Stomach (tissue), 9 donors: ENCODE measurements around the gene IQCE. TPM values are rescaled to one million over a fixed set of nuclear protein-coding genes. Genes with fewer than 3 reads are reported as not detected.

Source experiments
- DNase-seq, 2 donors: peaks; one replicate each; pipeline versions ENCODE4 v3.0.0 to v3.0.0-alpha.2; 2013 to 2019
- H3K27ac ChIP-seq, 5 donors: fragments of 200-600 bp in 4 of 5; sonication (generic) in 4 of 5; one replicate each; pipeline ENCODE4 v1.5.1; 2013 to 2019; ENCODE audit warnings: mild to moderate bottlenecking in 1 of 5, moderate library complexity in 1 of 5
- H3K27me3 ChIP-seq, 3 donors: fragments of 200-600 bp; sonication (generic); one replicate each; pipeline ENCODE4 v1.5.1; 2017 to 2019; ENCODE audit warnings: mixed run types in 1 of 3
- H3K36me3 ChIP-seq, 4 donors: fragments of 200-600 bp; sonication (generic); 1 replicate in 3 of 4; 2 replicates in 1 of 4; pipeline ENCODE4 v1.5.1; 2016 to 2019
- H3K4me1 ChIP-seq, 4 donors: fragments of 200-600 bp; sonication (generic); one replicate each; pipeline ENCODE4 v1.5.1; 2016 to 2019
- H3K4me3 ChIP-seq, 4 donors: fragments of 200-600 bp; sonication (generic) in 3 of 4; one replicate each; pipeline ENCODE4 v1.5.1; 2016 to 2019; ENCODE audit warnings: mild to moderate bottlenecking in 1 of 4
- H3K9me3 ChIP-seq, 4 donors: fragments of 200-600 bp; sonication (generic); one replicate each; pipeline ENCODE4 v1.5.1; 2016 to 2019
- CTCF ChIP-seq, 7 experiments: fragments of 450-650 bp in 4 of 7; fragments of 200-600 bp in 3 of 7; sonication (generic) in 3 of 7; IDR thresholded peaks; one replicate each; pipeline ENCODE4 v1.5.1; 2016 to 2019; ENCODE audit warnings: antibody characterized with exemption in 7 of 7, control low read depth in 2 of 7, mild to moderate bottlenecking in 1 of 7
- EP300 ChIP-seq: sonication (generic); formaldehyde crosslinking; IDR thresholded peaks from one replicate; pipeline ENCODE4 v1.6.1; 2017; ENCODE audit warnings: antibody characterized with exemption
- POLR2A ChIP-seq, 4 donors: fragments of 450-650 bp; IDR thresholded peaks; one replicate each; pipeline ENCODE4 v1.6.1; 2016; ENCODE audit warnings: antibody characterized with exemption in 4 of 4, control low read depth in 2 of 4, mild to moderate bottlenecking in 1 of 4, moderate library complexity in 1 of 4
- POLR2AphosphoS5 ChIP-seq, 3 donors: sonication (generic); formaldehyde crosslinking; IDR thresholded peaks; one replicate each; pipeline ENCODE4 v1.6.1; 2016; ENCODE audit warnings: antibody characterized with exemption in 3 of 3
- WGBS, 5 donors: extraction: QIAGEN DNeasy Blood & Tissue Kit in 3 of 5; methylation state at CpG; one replicate each; pipeline versions ENCODE4 v1.1.5 to v1.1.7; 2013 to 2018; 5-methylcytosine and 5-hydroxymethylcytosine counted together
- intact Hi-C: fragments of 100-400 bp; cut with DNase I; formaldehyde crosslinking; loops from one replicate; pipeline ENCODE4 v1.15.1; 2023; ENCODE audit warnings: low total_unique reads
- polyA plus RNA-seq, 3 donors: library from polyadenylated mRNA; stranded (reverse); fragments of 200-250 nt; gene quantifications; one replicate each; pipeline ENCODE4 v1.2.3, GENCODE V29; 2013
- total RNA-seq, 5 donors: library from RNA; depleted of rRNA; stranded (reverse); fragments of >200 nt; gene quantifications; one replicate each; pipeline versions ENCODE4 v1.1.0 to v1.2.3, GENCODE V29; 2014 to 2016
- donor health status: healthy with polysubstance abuse.
- donor health status: Bipolar disorder and iron deficiency.
- donor health status: healthy.

IQCE gene
- total and polyA plus RNA-seq, 8 donors: 1.8 to 248 (median 10.9) TPM

DNA sequence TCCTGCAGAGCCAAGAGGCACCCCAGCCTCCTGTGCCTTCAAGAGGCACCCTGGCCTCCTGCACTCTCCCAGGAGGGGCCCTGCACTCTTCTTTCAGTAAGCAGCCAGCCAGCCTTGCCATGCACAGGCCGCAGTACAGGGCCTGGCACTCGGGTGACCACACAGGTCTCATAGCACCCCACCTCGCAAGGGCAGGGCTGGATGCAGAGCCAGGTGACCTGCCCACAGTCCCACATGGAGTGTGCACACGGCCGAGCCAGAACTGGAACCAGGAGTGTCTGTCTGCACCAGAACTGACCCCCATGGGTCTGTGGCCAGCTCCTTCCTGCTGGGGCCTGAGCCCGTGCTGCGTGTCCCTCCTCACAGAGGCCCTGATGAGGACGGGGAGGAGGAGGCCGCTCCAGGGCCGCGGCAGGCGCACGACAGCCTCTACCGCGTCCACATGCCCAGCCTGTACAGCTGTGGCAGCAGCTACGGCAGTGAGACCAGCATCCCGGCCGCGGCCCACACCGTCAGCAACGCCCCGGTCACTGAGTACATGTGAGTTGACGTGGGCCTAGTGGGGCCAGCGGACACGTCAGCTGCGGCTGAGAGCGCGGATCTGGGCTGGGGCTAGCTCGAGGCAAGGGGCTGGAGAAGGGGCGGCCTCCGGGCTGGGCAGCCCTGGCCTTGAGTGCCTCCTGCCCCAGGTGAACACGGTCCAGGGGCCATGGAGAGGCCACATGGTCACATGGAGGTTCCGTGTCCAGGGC lies 99.3 kb downstream of the IQCE start:
- DNase-seq: no peak
- H3K4me1 ChIP-seq: peaks cover 4 to 10% (median 7%) of the 10 kb centered on the region in 4 donors
- 92 to 96% (median 95%) methylated on average over 18 to 33 of the region's 33 CpGs for WGBS, 5 donors
- H3K36me3 ChIP-seq: peaks cover 6 to 80% (median 69%) of the 10 kb centered on the region in 4 donors
- H3K27me3 ChIP-seq: no peaks in the 10 kb centered on the region
- TF ChIP-seq EP300: no peak
- TF ChIP-seq POLR2A (IDR thresholded peaks at IDR 0.05): no peak
- no peak for TF ChIP-seq CTCF (IDR thresholded peaks at IDR 0.05)
- no peak for TF ChIP-seq POLR2AphosphoS5 (IDR thresholded peaks at IDR 0.05)
- H3K9me3 ChIP-seq: no peaks in the 10 kb centered on the region
- no peak overlapping the region for H3K27ac ChIP-seq
- intact Hi-C loops: no loop called here
- no peak overlapping the region for H3K4me3 ChIP-seq

DNA sequence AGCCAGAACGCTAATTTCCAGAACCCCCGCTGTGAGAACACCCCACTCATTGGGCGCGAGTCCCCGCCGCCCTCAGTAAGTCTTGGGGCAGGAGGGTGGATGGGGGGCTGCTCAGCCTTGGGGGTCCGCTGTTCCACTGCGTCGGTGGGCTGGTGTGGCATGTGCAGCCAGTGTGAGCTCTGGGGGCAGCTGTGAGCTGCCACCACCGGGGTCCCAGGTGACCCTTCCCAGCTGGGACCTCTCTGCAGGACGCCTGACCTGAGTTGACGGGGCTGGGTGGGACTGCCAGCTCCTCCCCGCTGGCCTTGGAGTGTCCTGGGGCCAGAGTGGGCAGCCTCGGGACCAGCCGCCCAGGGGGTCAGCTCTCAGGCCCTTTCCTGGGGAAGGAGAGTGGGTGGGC lies 100.2 kb downstream of the IQCE start:
- Histone ChIP-seq H3K9me3 (no peaks in the 10 kb centered on the region), H3K27me3 (no peaks in the 10 kb centered on the region), H3K4me1 (peaks cover 10 to 18% (median 15%) of the 10 kb centered on the region in 4 donors), H3K4me3 (no peak overlapping the region), H3K27ac (no peak overlapping the region), H3K36me3 (peaks cover 6 to 75% (median 65%) of the 10 kb centered on the region in 4 donors)
- no peak for DNase-seq
- TF ChIP-seq POLR2AphosphoS5 (IDR thresholded peaks at IDR 0.05): no peak
- WGBS, 5 donors: 94 to 97% (median 95%) methylated on average over 11 to 15 of the region's 15 CpGs
- intact Hi-C loops: no loop called here

DNA sequence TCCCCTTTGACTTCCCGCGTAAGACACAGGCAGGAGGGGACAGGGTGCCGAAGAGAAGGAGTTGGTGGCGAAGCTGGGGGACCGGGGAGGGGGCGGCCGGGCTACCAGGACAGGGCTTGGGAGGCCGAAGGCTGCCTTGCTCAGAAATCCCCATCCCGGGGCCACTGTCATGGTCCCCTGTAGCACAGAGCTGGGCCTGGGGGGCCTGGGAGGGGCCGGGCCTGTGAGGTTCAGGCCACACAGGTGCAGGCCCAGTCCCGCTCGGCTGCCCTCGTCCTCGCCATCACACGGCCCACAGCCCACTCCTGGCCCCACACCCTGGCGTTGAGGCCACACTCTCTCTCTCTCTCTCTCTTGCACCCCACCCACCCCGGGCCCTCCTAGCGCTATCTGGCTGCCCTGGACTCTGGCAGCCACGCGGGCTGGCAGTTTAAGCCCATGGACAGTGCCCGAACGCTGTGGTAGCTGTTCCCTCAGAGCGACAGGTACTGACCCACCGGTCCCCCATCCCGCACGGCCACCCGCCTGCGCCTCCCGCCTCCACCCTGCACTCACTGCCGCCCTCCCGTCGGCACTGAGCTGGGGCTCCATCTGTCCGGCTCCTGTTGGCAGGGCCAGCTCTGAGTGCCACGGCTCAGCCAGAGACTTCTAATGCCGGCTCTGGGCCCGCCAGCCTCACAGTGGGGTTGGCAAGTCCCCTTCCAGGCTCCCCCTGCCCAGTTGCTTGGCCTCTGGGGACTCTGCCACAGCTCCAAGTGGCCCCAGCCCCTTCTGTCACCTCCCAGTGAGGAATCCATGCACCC lies 101.0 kb downstream of the IQCE start:
- no peak overlapping the region for H3K4me3 ChIP-seq
- no peak for DNase-seq
- peaks cover 6 to 70% (median 64%) of the 10 kb centered on the region in 4 donors for H3K36me3 ChIP-seq
- intact Hi-C loops: no loop called here
- 89 to 93% (median 91%) methylated on average over 31 to 36 of the region's 36 CpGs for WGBS, 5 donors
- no peaks in the 10 kb centered on the region for H3K9me3 ChIP-seq
- H3K27me3 ChIP-seq: no peaks in the 10 kb centered on the region
- H3K27ac ChIP-seq: no peak overlapping the region
- H3K4me1 ChIP-seq: peaks cover 10 to 26% (median 16%) of the 10 kb centered on the region in 4 donors
- TF ChIP-seq POLR2A (IDR thresholded peaks at IDR 0.05): no peak

DNA sequence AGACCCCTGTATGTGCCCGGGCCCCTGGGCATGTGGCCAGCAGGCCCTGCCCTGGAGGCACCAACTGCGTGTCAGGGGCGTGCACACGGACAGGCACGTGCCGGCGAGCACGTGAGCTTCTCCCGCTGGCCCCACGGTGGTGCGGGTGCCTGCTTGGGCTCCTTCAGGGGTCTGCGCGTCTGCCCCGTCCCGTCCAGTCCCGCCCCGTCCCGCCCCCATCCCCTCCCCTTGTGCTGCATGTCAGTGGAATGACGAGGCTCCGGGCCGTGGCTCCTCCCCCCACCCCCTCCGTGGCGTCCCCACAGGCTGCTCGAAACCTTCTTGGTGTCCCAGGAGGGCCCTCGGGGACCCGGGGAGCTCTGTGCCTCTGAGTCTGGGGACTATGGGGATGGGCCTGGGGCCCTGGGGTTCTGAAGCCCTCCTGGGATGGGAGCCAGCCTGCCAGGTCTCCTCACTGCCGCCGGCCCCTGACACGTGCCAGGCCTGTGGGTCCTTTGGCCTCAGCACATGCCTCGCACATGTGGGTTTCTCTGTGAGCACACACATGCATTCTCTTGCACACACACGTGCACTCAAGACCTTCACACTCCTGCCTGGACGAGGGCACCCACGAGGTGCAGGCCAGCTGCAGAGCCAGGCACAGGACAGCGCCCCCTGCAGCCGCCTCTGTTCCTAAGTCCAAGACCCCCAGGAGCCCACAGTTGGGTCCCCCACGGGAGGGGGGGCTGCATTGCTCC lies 101.7 kb downstream of the IQCE start:
- peaks cover 10 to 28% (median 16%) of the 10 kb centered on the region in 4 donors for H3K4me1 ChIP-seq
- no peak for DNase-seq
- 76 to 85% (median 82%) methylated on average over 10 to 36 of the region's 36 CpGs for WGBS, 5 donors
- intact Hi-C loops: no loop called here
- no peak overlapping the region for H3K27ac ChIP-seq
- H3K9me3 ChIP-seq: no peaks in the 10 kb centered on the region
- H3K27me3 ChIP-seq: peaks cover 0 to 4% (median 0%) of the 10 kb centered on the region in 3 donors
- no peak overlapping the region for H3K4me3 ChIP-seq
- TF ChIP-seq POLR2A (IDR thresholded peaks at IDR 0.05) (no peak), CTCF (IDR thresholded peaks at IDR 0.05) (no peak), POLR2AphosphoS5 (IDR thresholded peaks at IDR 0.05) (no peak), EP300 (no peak)
- H3K36me3 ChIP-seq: peaks cover 6 to 65% (median 59%) of the 10 kb centered on the region in 4 donors

- H3K27me3 ChIP-seq: peaks cover 0 to 9% (median 0%) of the 10 kb centered on the region in 3 donors
- H3K4me3 ChIP-seq: no peak overlapping the region
These were observed 102.3 kb downstream of the IQCE start for GRCh38 chr7:2661096-2661449.

More at GRCh38 chr7:2661096-2661449, 102.3 kb downstream of the IQCE start:
- intact Hi-C loops: no loop called here
- TF ChIP-seq POLR2AphosphoS5 (IDR thresholded peaks at IDR 0.05) (no peak), POLR2A (IDR thresholded peaks at IDR 0.05) (no peak), CTCF (IDR thresholded peaks at IDR 0.05) (no peak), EP300 (no peak)
- Histone ChIP-seq H3K9me3 (no peaks in the 10 kb centered on the region), H3K36me3 (peaks cover 6 to 60% (median 56%) of the 10 kb centered on the region in 4 donors), H3K27ac (no peak overlapping the region), H3K4me1 (peaks cover 10 to 28% (median 16%) of the 10 kb centered on the region in 4 donors)
- DNase-seq: no peak
- WGBS, 5 donors: 84 to 89% (median 86%) methylated on average over 8 to 10 of the region's 10 CpGs
